GM12878 (cell line): ENCODE results near the gene TSFM. TPM values are rescaled to one million over a fixed set of nuclear protein-coding genes. Genes with fewer than 3 reads are reported as not detected.

ENCODE experiments used
- ATAC-seq: fragments of 200-7000 bp; cut with Tn5 transposase; 3 replicates; pipeline ENCODE4 v1.9.1; 2020; ENCODE audit warnings: mild to moderate bottlenecking, moderate library complexity
- BruUV-seq: library from RNA; stranded (reverse); fragments of 400-500 nt; replicated peaks from 2 replicates; lab custom pipeline; 2021; lab: Mats Ljungman, UMichigan
- CTCF ChIA-PET: fragments of 300-600 bp; sonication (Branson Sonifier 250); formaldehyde crosslinking; extraction: SDS; loops from one replicate; lab custom pipeline; 2021; ENCODE audit warnings: inconsistent platforms; lab: Yijun Ruan, JAX
- POLR2A ChIA-PET: fragments of 350-600 bp; formaldehyde crosslinking; extraction: SDS; loops from one replicate; lab custom pipeline; 2021; ENCODE audit warnings: inconsistent platforms; lab: Charles Lee
- RAD21 ChIA-PET: fragments of 300-600 bp; sonication (Branson Sonifier 250); formaldehyde crosslinking; loops from one replicate; lab custom pipeline; 2023; ENCODE audit warnings: antibody characterized with exemption; ENCODE audit not compliant: unreplicated experiment; lab: Charles Lee
- SMC1A ChIA-PET: fragments of 300-600 bp; sonication (Branson Sonifier 250); formaldehyde crosslinking; loops from one replicate; lab custom pipeline; 2023; ENCODE audit not compliant: unreplicated experiment, uncharacterized antibody; lab: Charles Lee
- DNase-seq: peaks from one replicate; pipeline ENCODE4 v3.0.0-alpha.2; 2011; ENCODE audit warnings: low read depth, low spot score
- FAIRE-seq: peaks from 3 replicates; lab custom pipeline; 2011; peaks lifted over from hg19 to GRCh38; lab: Jason Lieb, UNC
- H2AFZ ChIP-seq: 2 replicates; pipeline ENCODE4 v1.6.0; 2011; ENCODE audit warnings: low read depth, low read length, control low read depth; ENCODE audit not compliant: control insufficient read depth
- H3K27ac ChIP-seq: 2 replicates; pipeline ENCODE4 v1.5.1; 2011; ENCODE audit warnings: control low read depth; ENCODE audit not compliant: control insufficient read depth, insufficient read depth
- H3K27me3 ChIP-seq, 2 experiments: replicated peaks in 1 of 2; 2 replicates each; pipeline versions ENCODE4 v1.6.0 to v1.6.1; 2011; ENCODE audit warnings: low read length in 1 of 2; ENCODE audit not compliant: control insufficient read depth in 2 of 2, insufficient read depth in 2 of 2
- H3K36me3 ChIP-seq, 2 experiments: 2 replicates each; pipeline ENCODE4 v1.5.1; 2011; ENCODE audit warnings: low read length in 1 of 2; ENCODE audit not compliant: control insufficient read depth in 2 of 2, insufficient read depth in 2 of 2
- H3K4me1 ChIP-seq: 2 replicates; pipeline ENCODE4 v1.6.1; 2011; ENCODE audit warnings: mild to moderate bottlenecking, low read length, moderate library complexity, mixed read lengths; ENCODE audit not compliant: control insufficient read depth, insufficient read depth
- H3K4me2 ChIP-seq: 2 replicates; pipeline ENCODE4 v1.6.0; 2011; ENCODE audit warnings: control low read depth; ENCODE audit not compliant: control insufficient read depth, insufficient read depth
- H3K4me3 ChIP-seq: fragments of 200-600 bp; sonication (generic); 2 replicates; pipeline ENCODE4 v1.5.1; 2016
- H3K79me2 ChIP-seq: 2 replicates; pipeline ENCODE4 v1.6.0; 2011; ENCODE audit warnings: low read length; ENCODE audit not compliant: control insufficient read depth, insufficient read depth
- H3K9ac ChIP-seq: 2 replicates; pipeline ENCODE4 v1.8.0; 2011; ENCODE audit warnings: low read length, control low read depth, mixed read lengths; ENCODE audit not compliant: control insufficient read depth, insufficient read depth
- H3K9me3 ChIP-seq: replicated peaks from 3 replicates; pipeline ENCODE4 v1.5.1; 2011; ENCODE audit warnings: mild to moderate bottlenecking, low read length; ENCODE audit not compliant: control insufficient read depth, insufficient read depth
- H4K20me1 ChIP-seq: 2 replicates; pipeline ENCODE4 v1.6.0; 2011; ENCODE audit not compliant: control insufficient read depth, insufficient read depth
- E2F8 ChIP-seq: fragments of 450-650 bp; IDR thresholded peaks from 2 replicates; pipeline ENCODE4 v1.6.1; 2018; ENCODE audit warnings: mild to moderate bottlenecking, low read depth, moderate library complexity; ENCODE audit not compliant: partially characterized antibody
- EED ChIP-seq: sonication (generic); IDR thresholded peaks from 2 replicates; pipeline ENCODE4 v1.6.1; 2016; ENCODE audit warnings: antibody characterized with exemption, low read depth
- EZH2 ChIP-seq: IDR thresholded peaks from 2 replicates; pipeline ENCODE4 v1.6.1; 2012; ENCODE audit warnings: low read depth, mild to moderate bottlenecking, control low read depth, inconsistent platforms, low read length, borderline replicate concordance; ENCODE audit not compliant: control insufficient read depth
- KAT2A ChIP-seq: conservative IDR thresholded peaks from 2 replicates; pipeline ENCODE4 v1.6.1; 2011; ENCODE audit warnings: low read depth, low read length; ENCODE audit not compliant: control insufficient read depth
- KLF5 ChIP-seq: fragments of 450-650 bp; IDR thresholded peaks from 2 replicates; pipeline ENCODE4 v1.6.1; 2014; ENCODE audit warnings: mild to moderate bottlenecking; ENCODE audit not compliant: partially characterized antibody
- MTA2 ChIP-seq: fragments of 450-650 bp; IDR thresholded peaks from 2 replicates; pipeline ENCODE4 v1.6.1; 2016; ENCODE audit warnings: low read depth, mild to moderate bottlenecking, moderate library complexity
- MYB ChIP-seq: fragments of 150-350 bp; IDR thresholded peaks from 2 replicates; pipeline ENCODE4 v1.6.1; 2014; ENCODE audit warnings: mild to moderate bottlenecking, low read depth, low read length, borderline replicate concordance
- NR2C1 ChIP-seq: fragments of 450-650 bp; IDR thresholded peaks from 2 replicates; pipeline ENCODE4 v1.6.1; 2017; ENCODE audit warnings: antibody characterized with exemption, mild to moderate bottlenecking, moderate library complexity
- PAX8 ChIP-seq: fragments of 450-650 bp; IDR thresholded peaks from 2 replicates; pipeline ENCODE4 v1.6.1; 2017; ENCODE audit warnings: mild to moderate bottlenecking, moderate library complexity
- RAD21 ChIP-seq: IDR thresholded peaks from 2 replicates; pipeline ENCODE4 v1.6.1; 2011; ENCODE audit warnings: mild to moderate bottlenecking, low read depth, low read length, moderate library complexity; ENCODE audit not compliant: insufficient read depth
- SPI1 ChIP-seq: IDR thresholded peaks from 2 replicates; pipeline ENCODE4 v1.6.1; 2011; ENCODE audit warnings: low read depth, mild to moderate bottlenecking, low read length, moderate library complexity, borderline replicate concordance; ENCODE audit not compliant: insufficient read depth
- SUZ12 ChIP-seq: fragments of 200-600 bp; sonication (generic); IDR thresholded peaks from one replicate; pipeline ENCODE4 v1.6.1; 2018; ENCODE audit warnings: antibody characterized with exemption, mild to moderate bottlenecking; ENCODE audit not compliant: unreplicated experiment
- TCF3 ChIP-seq: IDR thresholded peaks from 2 replicates; pipeline ENCODE4 v1.6.1; 2012; ENCODE audit warnings: low read depth, mild to moderate bottlenecking, low read length, borderline replicate concordance; ENCODE audit not compliant: insufficient read depth
- WGBS: methylation state at CpG from one replicate; pipeline ENCODE4 v1.1.6; 2016; ENCODE audit warnings: low lambda C conversion rate; ENCODE audit not compliant: insufficient replicate concordance, insufficient coverage; ENCODE audit errors: missing lambda C conversion rate; 5-methylcytosine and 5-hydroxymethylcytosine counted together
- in situ Hi-C: fragments of 300-500 bp; cut with MboI; formaldehyde crosslinking; loops from 9 replicates; pipeline ENCODE4 v1.14.3; 2018; ENCODE audit warnings: mixed read lengths
- intact Hi-C: fragments of 100-400 bp; cut with micrococcal nuclease; formaldehyde crosslinking; loops from one replicate; pipeline ENCODE4 v1.14.2; 2022; ENCODE audit not compliant: unreplicated experiment
- polyA plus RNA-seq, 11 experiments: library from polyadenylated mRNA; depleted of rRNA in 4 of 11; unstranded in 6 of 11; stranded (reverse) in 5 of 11; fragments of >200 nt; fragmentation: Nextera tagmentation in 4 of 11; fragmentation: Illumina TruSeq in 1 of 11; extraction: Ambion mirVana in 4 of 11; extraction: Trizol in 1 of 11; gene quantifications; 1 replicate in 1 of 11; 2 replicates in 10 of 11; pipeline versions ENCODE4 v1.2.1 to v1.2.3, GENCODE V29; 2011 to 2016; ENCODE audit warnings: inconsistent platforms in 2 of 11, missing spikeins in 2 of 11, low read depth in 1 of 11
- total RNA-seq, 4 experiments: library from RNA; depleted of rRNA in 3 of 4; stranded (reverse); fragments of >200 nt in 3 of 4; fragmentation: Illumina TruSeq in 1 of 4; extraction: Trizol in 1 of 4; gene quantifications; 2 replicates each; pipeline versions ENCODE4 v1.2.1 to v1.2.3, GENCODE V29; 2013 to 2021

The TSFM gene
- total and polyA plus RNA-seq, 10 of the 15 experiments (the other 5 are each of a cell fraction or from before 2014, with no cell fraction given) = 36.7 to 132 (median 45.6) TPM

GRCh38 chr12:57777911-57778310 is 4.7 kb upstream of the TSFM start (continued):
- no peak for TF ChIP-seq SUZ12
- TF ChIP-seq SPI1 = no peak
- no peak for TF ChIP-seq EZH2
- no peak for TF ChIP-seq NR2C1
- TF ChIP-seq KAT2A = no peak
- no peak for TF ChIP-seq MYB
- no peak for TF ChIP-seq E2F8
- no peak for TF ChIP-seq RAD21
- TF ChIP-seq, all 136 proteins: peak for 0

DNA sequence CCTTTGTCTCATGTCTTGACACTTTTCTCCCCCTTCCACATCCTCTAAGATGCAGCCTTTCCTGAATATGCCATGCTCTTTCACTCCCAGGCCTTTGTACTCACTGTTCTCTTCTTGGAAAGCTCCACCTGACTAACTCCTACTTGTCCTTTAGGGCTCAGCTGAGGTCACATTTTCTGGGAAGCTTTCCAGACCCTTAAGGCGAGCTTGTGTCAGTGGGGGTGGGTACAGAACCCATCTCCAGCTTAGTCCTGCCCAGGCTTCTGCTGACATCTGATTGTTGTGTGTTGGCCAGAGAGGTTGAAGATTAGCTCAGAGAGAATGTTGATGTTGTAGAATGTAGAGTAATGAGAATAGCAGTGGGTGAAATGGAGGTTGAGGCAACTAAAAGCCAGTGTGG is 2.9 kb upstream of the TSFM start:
- no TSS peak for BruUV-seq
- CTCF ChIA-PET = interaction anchor here (0.6 to 1.9 kb wide), 6 partner anchors 20 to 115 kb away, joined by 3 to 13 read pairs (median 4); no protein-coding TSS in a partner anchor
- SMC1A ChIA-PET = interaction anchor here (1.8 kb wide), 1 partner anchor 124 kb away, joined by 5 read pairs; no protein-coding TSS in a partner anchor
- Histone ChIP-seq H3K79me2 (peaks cover 15% of the 10 kb centered on the region), H3K9ac (no peak overlapping the region), H3K9me3 (no peaks in the 10 kb centered on the region), H2AFZ (no peak overlapping the region), H3K4me1 (peaks cover 8% of the 10 kb centered on the region; the same call in 1 of the 2 replicates), H3K27ac (no peak overlapping the region), H4K20me1 (no peaks in the 10 kb centered on the region), H3K27me3 (no peaks in the 10 kb centered on the region), H3K36me3 (no peaks in the 10 kb centered on the region), H3K4me3 (no peak overlapping the region), H3K4me2 (no peak overlapping the region)
- intact Hi-C loops = no loop called here
- in situ Hi-C loops = no loop called here
- DNase-seq = no peak
- no peak for FAIRE-seq
- ATAC-seq = no peak
- TF ChIP-seq KLF5 (no peak), SUZ12 (no peak), EED (no peak), TCF3 (no peak), MTA2 (no peak), RAD21 (no peak), PAX8 (no peak)
- POLR2A ChIA-PET = no interaction called here
- 56% methylated on average over 1 of the region's 1 CpG for whole genome bisulfite sequencing
- RAD21 ChIA-PET = no interaction called here
